Esophagus squamous epithelium (tissue), 4 donors: ENCODE results near the gene CDK5RAP2.

Experiments
- POLR2A ChIP-seq, 4 donors: fragments of 450-650 bp; IDR thresholded peaks; one replicate each; pipeline ENCODE4 v1.6.1; 2017; ENCODE audit warnings: antibody characterized with exemption in 4 of 4, mild to moderate bottlenecking in 4 of 4, moderate library complexity in 3 of 4
- TF ChIP-seq, protein P1 (sequence below), 6 experiments: fragments of 450-650 bp in 4 of 6; fragments of 200-600 bp in 2 of 6; sonication (generic) in 2 of 6; IDR thresholded peaks; one replicate each; pipeline ENCODE4 v1.5.1; 2016 to 2019; ENCODE audit warnings: antibody characterized with exemption in 6 of 6, mild to moderate bottlenecking in 4 of 6, moderate library complexity in 4 of 6

DNA sequence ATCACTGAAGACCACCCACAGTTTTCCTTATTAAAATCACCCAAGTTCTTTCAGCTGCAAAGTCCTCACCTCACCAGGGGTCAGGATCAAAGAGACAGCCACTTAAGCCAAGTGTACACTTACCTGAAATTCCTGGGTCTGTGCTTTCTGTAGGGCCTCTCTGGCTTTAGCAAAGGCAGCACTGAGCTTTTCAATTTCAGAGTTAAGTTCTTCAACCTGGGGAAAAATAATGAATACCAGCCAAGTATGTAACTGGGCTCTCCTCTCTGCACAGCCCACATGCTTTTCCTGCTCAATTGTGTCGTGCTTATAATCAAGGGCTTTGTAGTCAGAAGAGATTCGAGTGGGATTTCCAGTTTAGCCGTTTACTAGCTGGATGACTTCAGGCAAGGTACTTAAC is 55.1 kb downstream of the CDK5RAP2 start:
- TF ChIP-seq, protein P1, sequence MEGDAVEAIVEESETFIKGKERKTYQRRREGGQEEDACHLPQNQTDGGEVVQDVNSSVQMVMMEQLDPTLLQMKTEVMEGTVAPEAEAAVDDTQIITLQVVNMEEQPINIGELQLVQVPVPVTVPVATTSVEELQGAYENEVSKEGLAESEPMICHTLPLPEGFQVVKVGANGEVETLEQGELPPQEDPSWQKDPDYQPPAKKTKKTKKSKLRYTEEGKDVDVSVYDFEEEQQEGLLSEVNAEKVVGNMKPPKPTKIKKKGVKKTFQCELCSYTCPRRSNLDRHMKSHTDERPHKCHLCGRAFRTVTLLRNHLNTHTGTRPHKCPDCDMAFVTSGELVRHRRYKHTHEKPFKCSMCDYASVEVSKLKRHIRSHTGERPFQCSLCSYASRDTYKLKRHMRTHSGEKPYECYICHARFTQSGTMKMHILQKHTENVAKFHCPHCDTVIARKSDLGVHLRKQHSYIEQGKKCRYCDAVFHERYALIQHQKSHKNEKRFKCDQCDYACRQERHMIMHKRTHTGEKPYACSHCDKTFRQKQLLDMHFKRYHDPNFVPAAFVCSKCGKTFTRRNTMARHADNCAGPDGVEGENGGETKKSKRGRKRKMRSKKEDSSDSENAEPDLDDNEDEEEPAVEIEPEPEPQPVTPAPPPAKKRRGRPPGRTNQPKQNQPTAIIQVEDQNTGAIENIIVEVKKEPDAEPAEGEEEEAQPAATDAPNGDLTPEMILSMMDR (IDR thresholded peaks at IDR 0.05) = no peak
- no peak for TF ChIP-seq POLR2A (IDR thresholded peaks at IDR 0.05)
